Hematopoietic multipotent progenitor cell treated with erythropoietin and hydrocortisone succinate and interleukin-3 and kit ligand, for 6 days (in vitro differentiated cells): ENCODE data around the gene PDZD11.
"Not testable (repeated sequence)": the region's sequence is repeated elsewhere in the genome, so short reads cannot be mapped to it uniquely, and the experiment has no call there.

Source experiments
- DNase-seq: peaks from one replicate; pipeline ENCODE4 v3.0.0-alpha.2; 2015

PDZD11 gene, protein sequence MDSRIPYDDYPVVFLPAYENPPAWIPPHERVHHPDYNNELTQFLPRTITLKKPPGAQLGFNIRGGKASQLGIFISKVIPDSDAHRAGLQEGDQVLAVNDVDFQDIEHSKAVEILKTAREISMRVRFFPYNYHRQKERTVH

DNA sequence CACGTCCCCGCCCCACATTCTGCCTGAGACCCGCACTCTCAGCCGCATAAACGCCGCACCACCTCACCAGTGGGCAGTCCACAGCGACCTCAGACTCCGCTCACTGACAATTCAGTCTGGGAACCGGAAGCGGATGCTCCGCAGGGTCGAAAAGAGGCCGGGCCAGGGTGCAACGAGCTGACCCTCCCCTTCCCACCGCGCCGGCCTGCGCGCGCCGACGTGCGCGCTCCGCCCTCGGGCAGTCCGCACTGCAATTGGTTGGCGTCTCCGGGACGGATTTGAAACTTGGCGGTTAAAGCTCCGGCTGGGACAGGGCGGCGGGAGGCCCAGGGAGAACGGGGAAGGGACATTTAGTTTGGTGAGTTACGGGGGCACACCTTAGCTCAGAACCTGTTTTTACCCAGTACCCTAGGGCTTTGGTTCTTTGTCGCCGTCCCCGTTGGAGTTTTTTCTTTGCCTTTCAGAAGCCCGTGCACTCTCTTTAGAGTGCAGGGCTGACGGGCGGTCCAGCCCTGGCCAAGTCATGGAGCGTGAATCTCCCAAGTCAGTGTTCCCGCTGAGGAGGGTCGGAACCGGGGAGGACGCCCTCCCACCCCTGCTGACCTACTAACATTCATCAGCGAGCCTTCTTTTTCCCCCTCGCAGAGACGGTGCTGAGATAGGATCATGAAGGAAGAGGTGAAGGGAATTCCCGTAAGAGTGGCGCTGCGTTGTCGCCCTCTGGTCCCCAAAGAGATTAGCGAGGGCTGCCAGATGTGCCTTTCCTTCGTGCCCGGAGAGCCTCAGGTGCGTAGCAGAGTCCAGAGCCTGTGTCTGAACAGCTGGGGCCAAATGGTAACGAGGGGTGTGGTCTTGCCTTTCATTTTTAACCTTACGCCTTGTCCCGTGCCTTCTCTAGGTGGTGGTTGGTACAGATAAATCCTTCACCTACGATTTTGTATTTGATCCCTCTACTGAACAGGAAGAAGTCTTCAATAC is at the start of gene PDZD11, which contains the start of gene KIF4A:
TSS of gene PDZD11 (minus strand) at position 135 of the 978 bp plus-strand sequence. CDS start 586 bp downstream, outside the sequence.
TSS of gene KIF4A (plus strand) at position 312 of the 978 bp plus-strand sequence. CDS start at position 667, 355 bp downstream.
- DNase-seq = peak; percentile 88

DNA sequence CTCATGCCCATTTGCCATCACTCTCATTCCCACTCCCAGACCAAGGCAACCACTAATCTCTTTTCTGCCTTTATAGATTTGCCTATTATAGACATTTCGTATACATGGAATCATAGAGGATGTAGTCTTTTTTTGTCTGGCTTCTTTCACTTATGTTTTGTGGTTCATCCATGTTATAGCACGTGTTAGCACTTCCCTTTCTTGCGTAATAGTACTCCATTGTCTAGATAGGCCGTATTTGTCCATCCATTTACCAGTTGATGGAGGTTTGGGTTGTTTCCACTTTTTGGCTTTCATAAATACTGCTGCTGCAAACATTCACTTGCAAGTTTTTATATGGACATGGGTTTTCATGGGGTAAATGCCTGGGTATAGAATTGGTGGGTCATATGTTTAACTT is 48.6 kb upstream of the PDZD11 start:
- DNase-seq = peak; percentile 11

DNA sequence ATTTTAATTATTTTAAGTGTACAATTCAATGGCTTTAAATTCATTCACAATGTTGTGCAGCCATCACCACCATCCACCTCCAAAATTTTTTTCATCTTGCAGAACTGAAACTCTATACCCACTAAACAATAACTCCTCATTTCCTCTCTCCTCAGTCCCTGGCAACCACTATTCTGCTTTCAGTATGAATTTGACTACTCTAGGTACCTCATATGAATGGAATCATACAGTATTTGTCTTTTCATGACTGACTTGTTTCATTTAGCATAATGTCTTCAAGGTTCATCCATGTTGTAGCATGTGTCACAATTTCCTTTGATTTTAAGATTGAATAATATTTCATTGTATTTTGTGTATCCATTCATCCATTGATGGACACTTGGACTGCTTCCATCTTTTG is 47.0 kb upstream of the PDZD11 start:
- no peak for DNase-seq

DNA sequence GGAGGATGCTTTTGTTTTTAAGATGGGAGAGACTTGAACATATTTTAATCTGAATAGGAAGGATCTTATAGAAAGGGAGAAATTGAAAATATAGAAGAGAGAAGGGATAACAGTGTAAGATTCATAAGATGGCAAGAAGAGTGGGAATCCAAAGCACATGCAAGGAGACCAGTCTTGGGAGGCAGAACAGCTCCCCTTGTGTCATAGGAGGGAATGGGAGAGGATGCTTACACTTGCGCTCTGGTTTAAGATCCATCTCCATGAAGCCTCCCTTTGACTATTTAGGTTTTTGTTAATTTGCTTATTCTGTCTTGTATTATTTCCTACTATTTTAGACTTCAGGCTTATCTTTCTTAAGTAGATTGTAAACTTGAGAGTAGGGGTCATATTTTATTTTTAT is 42.9 kb upstream of the PDZD11 start:
- DNase-seq = peak; percentile 4

DNA sequence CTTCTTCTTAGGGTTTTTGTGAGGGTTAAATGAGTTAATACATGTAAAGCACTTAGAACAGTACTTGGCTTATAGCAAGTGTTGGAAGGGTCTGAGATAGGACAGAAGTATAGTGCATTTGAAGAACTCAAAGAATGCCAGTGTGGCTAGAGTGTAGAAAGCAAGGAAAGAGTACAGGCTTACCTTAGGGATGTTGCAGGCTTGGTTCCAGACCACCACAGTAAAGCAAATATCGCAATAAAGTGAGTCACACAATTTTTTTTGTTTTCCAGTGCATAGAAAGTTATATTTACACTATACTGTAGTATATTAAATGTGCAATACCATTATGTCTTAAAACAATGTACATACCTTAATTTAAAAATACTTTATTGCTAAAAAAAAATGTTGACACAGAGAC is 41.4 kb upstream of the PDZD11 start:
- DNase-seq = no peak

DNA sequence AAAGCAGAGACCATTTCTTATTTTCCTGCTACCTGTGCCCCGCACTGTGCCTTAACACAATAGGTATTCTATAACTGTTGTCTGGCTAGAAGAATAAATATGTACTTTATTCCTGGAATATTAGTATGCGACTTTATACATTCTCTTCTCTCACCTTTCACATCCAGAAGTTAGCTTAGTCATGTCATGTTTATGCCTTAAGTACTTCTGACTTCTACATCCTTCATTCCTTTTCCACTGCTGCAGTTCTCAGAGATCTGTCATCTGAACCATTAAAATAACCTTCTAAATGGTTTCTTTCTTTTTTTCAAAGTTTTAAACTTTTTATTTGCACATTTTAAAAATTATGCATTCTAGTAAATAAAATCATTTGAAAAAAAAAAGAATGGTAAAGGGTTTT is 34.6 kb upstream of the PDZD11 start:
- DNase-seq = no peak

DNA sequence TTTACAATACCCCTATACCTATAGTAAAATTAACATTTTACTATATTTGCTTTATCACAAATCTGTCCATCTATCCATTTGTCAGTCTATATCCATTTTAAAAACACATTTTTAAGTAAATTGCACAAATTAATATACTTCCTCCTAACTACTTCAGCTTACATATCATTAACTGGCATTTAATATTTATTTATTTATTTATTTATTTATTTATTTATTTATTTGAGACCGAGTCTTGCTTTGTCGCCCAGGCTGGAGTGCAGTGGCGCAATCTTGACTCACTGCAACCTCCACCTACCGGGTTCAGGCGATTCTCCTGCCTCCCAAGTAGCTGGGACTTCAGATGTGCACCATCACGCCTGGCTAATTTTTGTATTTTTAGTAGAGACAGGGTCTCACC is 33.9 kb upstream of the PDZD11 start:
- not testable (repeated sequence) for DNase-seq

DNA sequence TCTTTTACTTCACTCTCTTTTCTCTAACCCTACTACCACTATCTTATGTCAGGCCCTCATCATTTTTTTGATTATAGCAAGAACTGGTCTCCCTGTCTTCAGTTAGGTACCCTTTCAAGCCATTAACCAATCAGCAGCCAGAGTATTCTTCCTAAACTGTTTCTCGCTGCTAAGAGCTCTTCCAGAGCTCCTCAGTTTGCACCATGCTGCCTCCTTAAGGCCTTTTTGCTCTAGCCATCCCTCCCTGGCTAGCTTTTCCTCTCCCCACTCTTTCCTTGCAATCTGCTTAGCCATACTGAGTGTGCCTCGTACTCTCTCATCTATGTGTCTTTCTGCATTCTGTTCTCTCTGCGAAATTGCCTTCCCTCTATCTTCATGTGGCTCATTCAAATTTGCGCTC is 33.1 kb upstream of the PDZD11 start:
- DNase-seq = no peak

DNA sequence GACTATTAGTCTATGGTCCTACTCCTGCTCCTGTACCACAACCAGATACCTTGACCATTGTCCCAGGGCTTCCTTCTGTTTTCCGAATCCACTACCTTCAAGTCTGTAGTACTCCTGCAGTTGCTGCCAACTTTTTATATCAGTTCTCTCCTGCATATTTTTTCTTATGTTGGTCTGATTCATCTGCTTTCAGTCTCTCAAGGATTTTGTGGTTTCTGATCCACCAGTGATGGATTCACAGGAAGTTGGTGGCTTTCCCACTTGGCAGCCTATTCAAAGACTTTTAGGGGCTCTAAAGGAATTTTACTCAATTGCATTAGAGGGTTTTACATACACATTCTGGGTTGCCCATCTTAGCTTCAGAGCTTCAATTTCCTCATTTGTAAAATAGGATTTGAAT is 23.8 kb upstream of the PDZD11 start:
- no peak for DNase-seq

DNA sequence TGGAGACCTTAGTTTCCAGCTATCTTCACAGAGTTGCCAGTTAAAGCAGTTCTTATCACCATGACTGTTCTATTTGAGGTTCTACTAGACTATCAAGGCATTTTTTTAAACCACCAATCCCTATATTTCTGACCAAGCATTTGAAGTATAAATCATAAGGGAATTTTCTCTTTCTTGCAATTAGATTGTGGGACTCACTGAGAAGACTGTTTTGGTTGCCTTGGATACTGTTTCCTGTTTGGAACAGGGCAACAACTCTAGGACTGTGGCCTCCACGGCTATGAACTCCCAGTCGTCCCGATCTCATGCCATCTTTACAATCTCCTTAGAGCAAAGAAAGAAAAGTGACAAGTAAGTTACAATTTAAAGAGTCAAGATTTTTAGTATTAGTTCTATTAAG is 12.0 kb upstream of the PDZD11 start:
- DNase-seq = no peak

DNA sequence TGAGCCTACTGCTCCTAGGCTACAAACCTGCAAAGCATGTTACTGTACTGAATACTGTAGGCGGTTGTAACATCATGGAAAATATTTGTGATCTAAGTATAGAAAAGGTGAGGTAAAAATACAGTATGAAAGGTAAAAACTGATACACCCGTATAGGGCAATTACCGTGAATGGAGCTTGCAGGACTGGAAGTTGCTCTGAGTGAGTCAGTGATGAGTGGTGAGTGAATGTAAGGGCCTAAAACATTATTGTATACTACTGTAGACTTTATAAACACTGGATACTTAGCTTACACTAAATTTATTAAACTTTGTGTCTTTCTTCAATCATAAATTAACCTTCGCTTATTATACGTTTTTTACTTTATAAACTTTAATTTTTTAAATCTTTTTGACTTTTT is 3.9 kb upstream of the PDZD11 start:
- no peak for DNase-seq

DNA sequence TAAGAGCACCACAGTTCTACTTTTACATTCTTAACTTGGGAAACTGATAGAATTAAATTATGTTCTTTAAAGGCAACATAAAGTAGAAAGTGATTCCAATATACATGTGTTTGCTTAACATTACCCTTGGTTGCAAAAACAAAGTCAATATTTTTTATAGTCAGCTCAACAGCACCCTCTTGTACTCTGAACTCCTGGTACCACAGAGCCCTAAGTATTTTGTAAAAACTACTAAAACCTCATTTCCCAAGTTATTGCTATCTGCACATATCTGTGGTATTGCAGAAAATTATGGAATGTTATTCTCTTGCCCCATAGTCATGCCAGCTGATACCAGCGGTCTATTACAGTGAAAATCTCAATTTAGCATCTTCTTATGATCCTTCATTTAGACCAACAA is 3.1 kb upstream of the PDZD11 start:
- no peak for DNase-seq

DNA sequence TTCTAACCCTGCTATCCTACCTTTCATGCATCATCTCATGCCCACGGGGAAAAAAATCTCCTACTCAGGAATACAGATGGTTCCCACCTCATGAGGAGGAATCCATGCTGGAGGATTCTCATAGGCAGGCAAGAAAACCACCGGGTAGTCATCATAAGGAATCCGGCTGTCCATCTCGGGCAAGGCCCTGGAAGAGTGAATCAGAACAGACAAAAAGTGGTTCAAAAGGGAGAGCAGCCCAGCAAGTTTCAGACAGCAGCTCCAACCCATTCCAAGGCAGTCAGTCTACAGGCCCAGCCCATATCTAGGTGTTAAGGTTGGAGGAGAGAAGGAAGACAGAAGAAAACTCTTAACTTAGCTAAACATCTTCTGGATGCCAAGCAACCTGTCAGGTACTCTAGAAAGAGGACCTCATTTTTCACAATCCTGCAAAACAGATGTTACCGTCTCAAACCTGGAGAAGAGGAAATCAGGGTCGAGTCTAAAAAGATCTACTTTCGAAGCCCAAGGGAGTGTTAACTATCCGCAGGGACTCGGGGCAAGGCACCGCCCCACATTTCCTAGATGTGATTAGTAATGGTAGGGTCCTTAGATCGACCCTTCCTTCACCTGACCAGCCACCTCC is 447 bp downstream of the PDZD11 start:
- no peak for DNase-seq

DNA sequence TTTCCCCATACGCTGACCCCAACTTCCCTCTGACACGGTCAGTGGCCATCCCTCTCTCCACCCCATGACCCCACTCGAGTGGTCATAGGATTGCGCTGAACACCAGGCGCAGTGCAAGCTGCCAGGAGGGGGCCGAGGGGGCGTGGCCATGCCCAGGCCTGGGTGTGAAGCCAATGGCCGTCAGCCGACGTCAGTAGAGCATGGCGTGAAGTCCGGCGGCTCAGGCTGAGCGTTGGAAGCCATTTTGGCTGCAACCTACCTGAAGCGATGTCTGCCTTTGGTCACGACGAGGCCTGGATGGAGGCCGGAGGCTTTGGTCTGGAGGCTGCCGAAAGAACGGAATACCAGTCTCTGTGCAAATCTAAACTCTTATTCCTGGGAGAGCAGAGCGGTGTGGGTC is 7.8 kb downstream of the PDZD11 start, which contains the start of gene RAB41:
TSS of gene RAB41 (plus strand) at position 222 of the 400 bp plus-strand sequence. CDS start at position 268, 46 bp downstream.
- no peak for DNase-seq

DNA sequence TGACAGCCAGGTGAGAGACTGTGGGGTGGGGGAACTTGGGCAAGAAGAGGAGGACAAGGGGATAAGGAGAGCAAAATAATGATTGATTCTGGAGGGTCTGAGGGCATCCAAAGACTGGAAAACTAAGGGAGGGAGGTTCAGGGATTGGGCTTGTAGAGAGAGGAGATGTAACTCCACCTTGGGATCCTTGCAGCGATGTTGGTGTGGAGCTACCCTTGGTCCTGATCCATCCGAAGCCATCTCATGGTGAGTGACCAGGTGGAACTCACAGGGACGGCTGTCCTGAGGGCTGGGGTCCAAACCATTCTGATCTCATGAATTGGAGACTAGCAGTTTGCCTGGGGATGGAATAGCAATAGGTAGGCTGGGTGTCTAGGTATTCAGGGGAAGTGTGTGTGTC is 9.2 kb downstream of the PDZD11 start:
- DNase-seq = no peak

DNA sequence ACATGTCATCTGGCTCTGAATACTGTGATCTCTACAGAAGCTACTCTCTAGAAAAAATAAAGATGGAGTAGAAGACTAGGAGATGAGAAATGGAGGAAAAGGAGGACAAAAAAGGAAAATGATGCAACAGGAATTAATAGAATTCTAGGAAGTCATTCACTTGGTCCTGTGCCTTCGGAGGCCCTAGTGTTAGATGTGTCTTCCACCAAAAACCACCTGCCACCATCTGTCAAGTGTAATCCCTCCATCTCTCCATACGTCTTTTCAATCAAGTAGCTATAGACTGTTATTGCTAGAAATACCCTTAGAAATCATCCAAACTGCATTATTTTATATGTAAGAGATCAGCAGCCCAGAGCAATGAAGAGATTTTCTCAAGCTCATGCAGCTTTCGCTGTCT is 10.6 kb downstream of the PDZD11 start:
- DNase-seq = no peak

DNA sequence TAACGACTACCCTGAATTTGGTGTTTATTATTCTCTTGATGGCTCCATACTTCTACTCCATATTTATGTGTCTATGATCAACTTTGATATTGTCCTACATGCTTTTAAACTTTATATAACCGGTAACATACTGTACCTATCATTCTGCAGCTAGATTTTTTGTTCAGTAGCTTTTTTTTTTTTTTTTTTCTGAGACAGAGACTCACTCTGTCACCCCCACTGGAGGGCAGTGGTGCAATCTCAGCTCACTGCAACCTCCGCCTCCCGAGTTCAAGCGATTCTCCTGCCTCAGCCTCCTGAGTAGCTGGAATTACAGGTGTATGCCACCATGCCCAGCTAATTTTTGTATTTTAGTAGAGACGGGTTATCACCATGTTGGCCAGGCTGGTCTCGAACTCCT is 15.7 kb downstream of the PDZD11 start:
- not testable (repeated sequence) for DNase-seq

DNA sequence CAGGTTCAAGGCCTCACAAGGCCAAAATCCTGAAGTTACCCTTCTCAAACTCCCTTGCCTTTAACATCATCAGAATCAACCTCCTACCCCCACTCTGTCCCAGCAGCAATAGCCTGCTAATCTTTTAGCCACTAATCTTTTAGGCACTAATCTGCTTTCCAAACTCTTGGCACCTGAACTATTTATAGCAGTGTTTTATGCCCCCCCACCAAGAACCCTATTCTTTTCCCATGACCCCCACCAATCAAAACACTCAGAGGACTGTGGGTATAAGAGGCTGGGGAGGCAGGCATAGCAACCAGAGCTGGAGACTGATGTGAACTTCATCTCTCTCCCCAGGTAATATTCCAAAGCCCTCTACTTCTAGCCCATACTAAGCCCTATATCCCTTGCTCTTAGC is 21.7 kb downstream of the PDZD11 start, which contains the start of gene ARR3:
TSS of gene ARR3 (plus strand) at position 301 of the 400 bp plus-strand sequence. CDS start 1,052 bp downstream, outside the sequence.
- DNase-seq = no peak

DNA sequence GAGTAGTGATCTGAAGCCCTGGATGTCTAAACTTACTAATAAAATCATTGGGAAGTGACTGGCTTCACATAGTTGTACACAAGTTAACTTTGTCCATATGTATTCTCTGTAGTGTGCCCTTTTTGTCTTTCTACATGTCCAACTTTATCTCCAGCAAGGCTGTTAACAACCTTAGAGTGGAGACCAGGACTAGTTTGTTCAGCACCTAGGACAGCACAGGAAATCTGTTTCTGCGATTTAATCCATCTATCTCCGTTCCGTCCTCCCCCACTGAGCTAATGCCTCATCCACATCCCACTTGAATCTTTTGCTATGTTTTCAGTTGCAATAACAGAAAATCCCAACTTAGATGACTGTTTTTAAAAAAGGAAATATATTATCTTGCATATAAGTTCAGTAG is 24.9 kb downstream of the PDZD11 start:
- DNase-seq = no peak

DNA sequence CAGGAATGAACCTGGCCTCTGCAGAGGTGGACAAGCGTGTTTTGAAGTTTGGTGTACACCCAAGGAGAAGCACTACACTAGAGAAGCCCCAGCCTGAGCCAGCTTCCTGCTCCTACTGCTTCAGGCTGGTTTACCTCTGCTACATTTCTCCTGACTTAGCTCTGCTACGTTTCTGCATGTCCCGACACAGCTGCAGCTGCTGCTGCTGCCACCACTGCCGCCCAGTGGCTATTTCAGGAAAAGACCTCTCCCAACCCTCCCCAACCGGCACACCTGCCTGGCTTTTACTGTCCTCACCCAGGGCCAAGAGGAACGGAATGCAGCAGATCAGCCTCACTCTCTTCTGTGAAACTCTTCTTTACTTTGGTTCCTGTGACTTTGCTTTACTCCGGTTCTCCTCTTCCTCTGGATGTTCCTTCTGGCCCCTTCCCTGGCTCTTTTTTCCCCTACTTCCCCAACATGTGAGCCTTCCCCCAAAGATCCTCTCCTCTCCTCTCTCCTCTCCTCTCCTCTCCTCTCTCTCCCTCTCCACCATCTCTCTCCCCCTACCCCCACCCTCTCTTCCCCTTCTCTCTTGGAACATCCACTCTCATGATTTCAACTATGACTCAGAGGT is 26.7 kb downstream of the PDZD11 start:
- peak; percentile 62 for DNase-seq

DNA sequence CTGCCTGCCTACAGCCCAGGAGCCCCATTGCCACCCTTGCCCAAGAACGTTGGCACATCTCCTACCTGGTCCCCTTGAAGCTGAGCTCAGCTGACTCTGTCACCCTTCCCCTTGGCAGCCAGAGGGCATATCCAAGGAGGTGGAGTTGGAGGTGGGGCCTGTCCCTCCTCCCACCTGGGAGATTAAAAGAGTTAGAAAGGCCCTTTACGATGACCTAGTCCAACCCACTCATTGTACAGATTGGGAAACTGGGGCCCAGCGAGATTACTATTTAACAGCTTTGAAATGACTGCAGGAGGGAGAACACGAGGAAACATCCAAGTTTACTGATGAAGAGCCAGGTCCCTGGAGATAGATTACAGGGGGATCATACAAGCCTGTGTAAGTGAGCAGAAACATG is 29.6 kb downstream of the PDZD11 start, which contains the start of gene P2RY4:
TSS of gene P2RY4 (minus strand) at position 101 of the 400 bp plus-strand sequence. CDS start 580 bp downstream, outside the sequence.
- DNase-seq = no peak

DNA sequence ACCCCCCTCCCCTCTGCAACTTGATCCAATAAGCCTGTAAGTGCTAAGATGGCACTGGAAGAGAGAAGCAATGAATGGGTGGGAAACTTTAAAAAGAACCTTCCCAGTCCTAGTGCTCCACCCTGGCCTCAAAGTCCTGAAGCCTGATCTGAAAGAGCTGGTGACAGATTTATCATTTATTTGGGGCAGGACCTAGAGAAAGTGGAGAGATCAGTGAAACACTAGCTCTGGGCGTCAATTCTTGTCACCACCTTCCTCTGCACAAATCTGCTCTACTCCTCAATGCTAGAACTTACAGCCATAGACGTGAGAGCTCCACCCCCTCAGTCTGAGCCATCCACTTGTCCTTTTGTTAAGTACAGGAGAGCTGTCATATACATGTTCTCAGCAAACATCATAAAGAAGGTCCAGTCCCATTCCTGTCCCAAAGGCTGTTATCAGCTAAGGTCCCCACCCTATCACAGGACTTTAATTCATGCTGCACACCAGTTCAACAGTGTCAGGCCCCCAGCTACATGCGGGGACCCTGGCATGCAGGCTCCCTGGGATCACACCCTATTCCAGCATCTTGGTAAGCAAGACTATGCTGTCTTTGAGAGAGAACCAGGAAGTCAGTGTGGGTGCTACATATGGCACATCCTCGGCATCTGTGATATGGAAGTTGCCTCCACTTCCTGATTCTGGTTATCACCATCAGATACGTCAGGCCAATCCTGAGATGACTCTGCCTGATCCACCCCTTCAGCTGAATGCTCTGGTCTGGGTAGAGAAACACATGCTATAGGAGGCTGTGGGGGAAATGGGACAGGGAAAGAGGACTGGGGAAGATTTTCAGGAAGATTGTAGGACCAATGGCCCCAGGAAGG is 32.1 kb downstream of the PDZD11 start:
- DNase-seq = peak; percentile 7
